CD4-positive, alpha-beta T cell treated with Interferon alpha-2 for 1 hour (primary cell): ENCODE measurements around the gene ACAT2.
"Not testable (repeated sequence)": the region's sequence is repeated elsewhere in the genome, so short reads cannot be mapped to it uniquely, and the experiment has no call there.

Experiments
- DNase-seq, 2 donors: peaks; one replicate each; pipeline ENCODE4 v3.0.0-alpha.2; 2020 to 2022

The ACAT2 gene

DNA sequence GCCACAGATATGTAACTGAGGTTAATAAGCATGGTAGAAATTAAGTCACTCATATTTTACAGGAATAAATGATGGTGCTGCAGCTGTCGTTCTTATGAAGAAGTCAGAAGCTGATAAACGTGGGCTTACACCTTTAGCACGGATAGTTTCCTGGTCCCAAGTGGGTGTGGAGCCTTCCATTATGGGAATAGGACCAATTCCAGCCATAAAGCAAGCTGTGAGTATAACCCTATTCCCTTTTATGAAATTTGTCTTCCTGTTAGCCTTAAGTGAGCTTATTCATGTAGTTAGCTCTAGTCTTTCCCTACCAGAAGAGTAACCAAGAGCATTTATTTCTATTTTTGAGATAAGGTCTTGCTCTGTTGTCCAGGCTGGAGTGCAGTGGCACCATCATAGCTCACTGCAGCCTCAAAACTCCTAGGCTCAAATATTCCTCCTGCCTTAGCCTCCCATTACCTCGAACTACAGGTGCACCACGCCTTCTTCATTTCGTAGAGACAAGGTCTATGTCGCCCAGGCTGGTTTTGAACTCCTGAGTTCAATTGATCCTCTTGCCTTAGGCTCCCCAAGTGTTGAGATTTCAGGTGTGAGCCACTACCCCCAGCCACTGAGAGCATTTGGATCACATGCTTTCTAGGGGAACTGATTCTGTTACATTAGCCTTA lies 15.5 kb downstream of the ACAT2 start:
- no peak for DNase-seq

DNA sequence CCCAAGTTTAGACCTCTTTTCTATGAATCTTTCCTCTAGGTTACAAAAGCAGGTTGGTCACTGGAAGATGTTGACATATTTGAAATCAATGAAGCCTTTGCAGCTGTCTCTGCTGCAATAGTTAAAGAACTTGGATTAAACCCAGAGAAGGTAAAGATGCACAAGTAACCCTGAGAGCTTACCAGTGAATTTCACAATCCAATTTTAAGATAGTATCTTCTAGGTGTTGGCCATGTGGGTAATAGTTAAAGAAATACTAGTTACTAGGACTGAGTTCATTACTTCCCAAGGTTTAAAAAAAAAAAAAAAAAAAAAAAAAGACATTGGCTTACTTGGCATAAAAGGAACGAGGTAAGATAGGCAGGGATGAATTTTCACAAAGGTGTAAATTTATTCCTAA lies 16.3 kb downstream of the ACAT2 start:
- no peak for DNase-seq

GRCh38 chr6:159778542-159779103 lies 16.8 kb downstream of the ACAT2 start:
- no peak for DNase-seq

DNA sequence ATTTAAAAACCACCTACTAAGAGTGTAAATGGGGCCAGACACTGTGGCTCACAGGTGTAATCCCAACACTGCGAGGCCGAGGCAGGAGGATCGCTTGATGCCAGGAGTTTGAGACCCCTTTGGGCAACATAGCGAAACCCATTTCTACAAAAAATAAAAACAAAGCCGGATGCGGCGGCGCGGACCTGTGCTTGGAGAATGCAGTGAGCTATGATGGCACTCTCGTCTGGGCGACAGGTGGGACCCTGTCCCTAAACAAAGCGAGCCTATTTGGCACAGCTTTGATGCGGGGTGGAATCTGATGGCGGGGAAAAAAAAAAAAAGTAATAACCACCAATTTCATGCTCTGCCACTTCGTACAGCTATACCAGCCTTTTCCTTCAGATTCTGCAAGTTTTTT lies 26.4 kb downstream of the ACAT2 start:
- peak in 1 of 2 donors; percentile 32 for DNase-seq

DNA sequence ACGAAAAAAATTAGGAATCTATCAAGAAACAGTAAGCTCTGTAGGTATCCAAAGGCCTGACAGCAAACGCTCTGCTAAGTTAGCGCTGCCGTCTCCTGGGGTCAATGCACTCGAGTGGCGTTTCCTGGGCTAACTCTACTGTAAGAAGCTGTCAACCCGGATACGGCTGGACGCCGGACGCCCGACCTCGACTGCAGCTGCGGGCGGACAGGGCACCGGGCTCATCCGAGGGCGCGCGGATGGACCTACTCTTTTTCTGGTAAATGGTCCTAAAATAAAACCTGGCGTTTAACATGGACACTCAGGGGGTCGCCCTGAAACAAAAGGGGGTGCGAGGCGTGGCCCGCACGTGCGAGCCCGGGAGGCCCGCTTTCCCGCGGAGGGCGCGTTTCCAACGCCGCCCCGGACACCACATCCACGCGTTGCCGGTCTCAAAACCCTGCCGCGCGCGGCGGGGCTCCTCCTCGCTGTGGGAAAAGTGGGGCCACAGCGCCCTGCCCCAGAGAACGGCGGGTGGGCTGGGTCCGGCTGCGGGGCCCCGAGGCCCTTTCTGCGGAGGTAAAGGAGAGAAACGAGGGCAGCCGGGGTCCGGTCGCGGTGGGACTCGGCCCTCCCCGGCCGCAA lies 27.0 kb downstream of the ACAT2 start:
- peak in 1 of 2 donors; percentile 36 for DNase-seq

- DNase-seq = peak; percentile 99
These were observed 27.7 kb downstream of the ACAT2 start, which contains the start of gene TCP1 for GRCh38 chr6:159789377-159790148. Gene TCP1 (minus strand): TSS chr6:159789602. CDS start chr6:159789468, 134 bp downstream.

GRCh38 chr6:159790149-159790955 lies 28.5 kb downstream of the ACAT2 start, which contains the start of gene MRPL18:
Gene MRPL18 (plus strand): TSS chr6:159790467. CDS start chr6:159790588, 121 bp downstream.
- DNase-seq = peak; percentile 89 to 91

DNA sequence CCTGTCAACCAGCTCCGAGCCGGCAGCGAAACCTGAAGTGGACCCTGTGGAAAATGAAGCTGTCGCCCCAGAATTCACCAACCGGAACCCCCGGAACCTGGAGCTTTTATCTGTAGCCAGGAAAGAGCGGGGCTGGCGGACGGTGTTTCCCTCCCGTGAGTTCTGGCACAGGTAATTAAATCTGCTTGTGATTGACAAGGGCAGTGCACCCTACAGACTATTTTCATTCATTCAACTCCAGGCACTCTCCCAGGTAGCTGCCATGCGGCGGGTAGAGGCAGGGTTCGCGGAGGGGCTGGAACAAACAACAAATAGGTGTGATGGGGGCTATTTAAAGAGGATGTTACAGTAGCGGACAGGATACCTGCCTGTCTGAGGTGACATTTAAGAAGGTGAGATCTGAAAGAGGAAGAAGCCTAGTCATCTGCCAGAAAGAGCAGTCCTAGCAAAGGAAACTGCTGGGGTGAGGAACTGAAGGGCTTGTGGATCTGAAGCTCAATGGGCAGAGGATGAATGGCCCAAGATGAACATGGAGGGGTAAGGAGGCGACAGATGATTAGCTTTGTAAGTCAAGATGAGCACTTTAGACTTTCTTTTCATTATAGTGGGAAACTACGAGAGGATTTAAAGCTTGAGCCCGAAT lies 29.2 kb downstream of the ACAT2 start:
- no peak for DNase-seq

- not testable (repeated sequence) for DNase-seq
These were observed 33.1 kb downstream of the ACAT2 start for GRCh38 chr6:159794976-159795375.

DNA sequence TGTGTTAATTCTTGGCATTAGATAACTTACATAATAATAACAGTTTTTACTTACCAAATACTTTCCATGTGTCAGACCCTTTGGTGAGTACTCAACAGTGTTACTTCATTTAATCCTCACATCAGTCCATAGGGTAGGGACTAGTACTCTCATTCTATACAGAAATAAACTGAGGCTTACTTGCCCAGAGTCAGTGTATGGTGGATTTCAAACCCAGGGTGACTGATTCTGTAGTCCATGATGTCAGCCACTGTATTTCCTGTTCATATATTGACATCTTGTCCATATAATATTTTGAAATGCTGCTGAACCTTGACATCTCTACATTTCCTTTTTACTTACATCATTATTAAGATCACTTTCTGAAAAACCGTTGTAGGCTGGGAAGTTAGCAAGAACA lies 35.7 kb downstream of the ACAT2 start:
- no peak for DNase-seq

- DNase-seq = no peak
These were observed 38.5 kb downstream of the ACAT2 start, which contains the start of gene PNLDC1 for GRCh38 chr6:159800141-159800865. Gene PNLDC1 (plus strand): TSS chr6:159800276. CDS start chr6:159800308, 32 bp downstream.

DNA sequence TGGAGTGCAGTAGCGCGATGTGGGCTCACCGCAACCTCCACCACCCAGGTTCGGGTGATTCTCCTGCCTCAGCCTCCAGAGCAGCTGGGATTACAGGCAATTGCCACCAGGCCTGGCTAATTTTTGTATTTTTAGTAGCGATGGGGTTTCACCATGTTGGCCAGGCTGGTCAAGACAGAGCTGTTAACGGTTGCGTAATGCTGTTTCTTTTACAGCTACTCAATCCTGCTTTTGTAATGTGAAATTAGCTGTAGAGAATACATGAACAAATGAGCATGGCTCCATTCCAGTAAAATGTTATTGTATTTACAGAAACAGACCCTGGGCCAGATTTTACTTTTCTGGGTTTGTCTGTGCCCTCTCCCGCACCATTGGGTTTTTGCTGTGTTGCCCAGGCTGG lies 40.1 kb downstream of the ACAT2 start:
- DNase-seq = no peak

DNA sequence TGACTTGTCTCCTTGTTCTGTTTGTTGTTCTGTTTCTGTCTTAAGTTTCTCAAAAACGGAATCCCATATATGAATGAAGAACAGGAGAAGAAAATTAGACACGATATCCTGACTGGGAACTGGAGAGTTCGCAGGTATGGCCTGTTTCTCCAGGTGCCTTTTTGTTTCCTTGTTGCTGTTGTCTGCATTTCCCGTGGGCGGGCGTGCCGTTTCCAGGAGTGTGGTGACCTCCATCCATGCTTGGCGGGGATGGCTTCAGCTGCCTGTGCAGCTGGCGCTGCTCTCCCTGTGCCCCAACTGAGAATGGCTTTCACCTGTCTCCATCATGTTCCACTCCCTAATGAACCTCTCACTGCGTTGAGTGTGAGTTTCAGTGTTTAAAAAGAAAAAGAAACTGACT lies 42.7 kb downstream of the ACAT2 start:
- no peak for DNase-seq

- DNase-seq = no peak
These were observed 43.7 kb downstream of the ACAT2 start for GRCh38 chr6:159805440-159806020.

GRCh38 chr6:159806021-159806458 lies 44.2 kb downstream of the ACAT2 start:
- DNase-seq = no peak

- DNase-seq = no peak
These were observed 45.5 kb downstream of the ACAT2 start for GRCh38 chr6:159807150-159807858.

DNA sequence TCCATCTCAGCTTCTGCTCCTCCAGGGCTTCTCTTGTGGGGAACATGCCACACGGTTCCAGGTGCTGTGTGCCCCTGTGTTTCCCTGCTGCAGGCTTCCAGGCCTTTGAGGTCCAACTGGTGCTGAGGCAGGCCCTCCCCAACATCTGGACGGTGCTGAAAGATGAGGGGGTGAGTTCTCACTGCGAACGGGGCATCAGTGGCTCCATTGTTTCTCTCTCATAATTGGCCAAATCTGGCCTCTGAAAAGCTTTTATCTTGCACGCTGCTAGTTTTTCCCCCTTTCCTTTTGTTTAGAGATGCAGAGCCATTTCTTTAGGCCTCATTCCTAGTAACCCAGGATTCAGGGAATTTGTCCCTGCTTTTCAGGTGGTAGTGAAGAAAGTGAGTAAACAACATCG lies 46.8 kb downstream of the ACAT2 start:
- no peak for DNase-seq

DNA sequence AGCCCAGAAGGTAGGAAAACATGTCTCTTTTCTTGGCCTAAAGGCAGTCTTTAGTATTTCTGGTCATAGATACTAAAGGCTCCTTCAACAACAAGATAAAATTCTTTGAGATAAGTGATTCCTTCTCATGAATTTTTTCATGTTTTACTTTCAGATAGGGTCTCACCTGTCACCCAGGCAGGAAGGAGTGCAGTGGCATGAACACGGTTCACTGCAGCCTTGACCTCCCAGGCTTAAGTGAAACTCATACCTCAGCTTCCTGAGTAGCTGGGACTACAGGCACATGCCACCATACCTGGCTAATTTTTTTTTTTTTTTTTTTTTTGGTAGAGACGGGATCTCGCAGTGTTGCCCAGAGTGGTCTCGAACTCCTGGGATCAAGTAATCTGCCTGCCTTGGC lies 47.3 kb downstream of the ACAT2 start:
- DNase-seq = no peak

DNA sequence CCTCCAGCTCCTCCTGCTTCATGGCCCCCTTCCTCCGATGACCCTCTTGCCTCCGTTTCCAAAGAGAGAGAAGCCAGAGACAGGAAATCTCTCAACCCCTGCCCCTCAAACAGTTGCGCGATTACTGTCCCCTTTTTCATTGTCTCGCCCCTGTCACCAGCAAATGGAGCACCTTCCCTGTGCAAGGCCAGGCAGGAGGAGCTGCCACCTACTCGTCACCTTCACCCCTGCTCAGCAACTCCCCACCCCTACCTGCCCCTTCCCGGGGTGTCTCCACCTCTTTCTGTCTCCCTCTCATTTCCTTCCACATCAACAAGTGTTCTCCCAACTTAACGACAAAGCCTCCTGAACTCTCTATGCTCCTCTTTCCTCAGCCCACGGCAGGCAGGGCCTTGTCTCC lies 51.9 kb downstream of the ACAT2 start:
- DNase-seq = no peak

DNA sequence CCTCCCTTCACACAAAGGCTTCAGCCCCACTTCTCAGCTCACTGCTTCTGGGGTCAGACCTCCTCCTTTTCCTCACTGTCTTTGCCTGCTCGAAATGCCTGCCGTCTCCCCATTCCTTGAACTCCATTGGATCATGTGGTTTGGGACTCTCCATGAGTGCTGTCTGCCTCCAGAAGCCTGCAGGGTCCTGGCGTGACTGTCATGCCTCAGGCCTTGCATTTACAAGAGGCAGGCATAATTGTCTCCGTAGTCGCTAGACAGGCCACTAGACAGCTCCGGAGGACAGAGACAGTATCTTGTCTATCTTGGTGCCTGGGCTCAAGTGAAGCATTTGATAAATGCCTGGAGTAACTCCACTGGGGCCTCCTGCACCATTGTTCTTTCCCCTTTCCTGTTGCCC lies 53.6 kb downstream of the ACAT2 start:
- DNase-seq = no peak
